Testis (tissue), 2 donors: ENCODE measurements around the gene RPS6KA4.

Source experiments
- CTCF ChIP-seq, 3 experiments: fragments of 450-650 bp in 2 of 3; fragments of 200-600 bp in 1 of 3; sonication (generic) in 1 of 3; IDR thresholded peaks; one replicate each; pipeline ENCODE4 v1.5.1; 2016 to 2019; ENCODE audit warnings: antibody characterized with exemption in 3 of 3, mild to moderate bottlenecking in 2 of 3, moderate library complexity in 1 of 3
- POLR2A ChIP-seq: fragments of 450-650 bp; IDR thresholded peaks from one replicate; pipeline ENCODE4 v1.6.1; 2017; ENCODE audit warnings: antibody characterized with exemption, mild to moderate bottlenecking, moderate library complexity

GRCh38 chr11:64360448-64360921 is 1.5 kb downstream of the RPS6KA4 start:
- no peak for TF ChIP-seq CTCF (IDR thresholded peaks at IDR 0.05)
- no peak for TF ChIP-seq POLR2A
